IPS-20b (cell line): Measurements from ENCODE around the gene DDX42.

Experiments used
- H3K27ac ChIP-seq: one replicate; pipeline ENCODE4 v1.5.1; 2013; ENCODE audit warnings: low read length
- H3K27me3 ChIP-seq: 2 replicates; pipeline ENCODE4 v1.6.1; 2013; ENCODE audit warnings: mild to moderate bottlenecking, low read length, inconsistent platforms; ENCODE audit not compliant: insufficient read depth
- H3K36me3 ChIP-seq: 2 replicates; pipeline ENCODE4 v1.6.1; 2013; ENCODE audit warnings: low read depth, mild to moderate bottlenecking, inconsistent platforms, low read length, moderate library complexity; ENCODE audit not compliant: insufficient read depth
- H3K4me1 ChIP-seq: 2 replicates; pipeline ENCODE4 v1.6.1; 2013; ENCODE audit warnings: mild to moderate bottlenecking, control low read depth, inconsistent platforms, low read length, moderate library complexity; ENCODE audit not compliant: insufficient read depth
- H3K4me3 ChIP-seq: 2 replicates; pipeline ENCODE4 v1.5.1; 2013; ENCODE audit warnings: mild to moderate bottlenecking, low read length, inconsistent platforms
- H3K9ac ChIP-seq: 2 replicates; pipeline ENCODE4 v1.6.1; 2013; ENCODE audit warnings: low read depth, mild to moderate bottlenecking, inconsistent platforms, low read length, moderate library complexity
- H3K9me3 ChIP-seq: 2 replicates; pipeline ENCODE4 v1.6.1; 2013; ENCODE audit warnings: mild to moderate bottlenecking, low read depth, low read length, inconsistent platforms; ENCODE audit not compliant: insufficient read depth

Gene DDX42, protein sequence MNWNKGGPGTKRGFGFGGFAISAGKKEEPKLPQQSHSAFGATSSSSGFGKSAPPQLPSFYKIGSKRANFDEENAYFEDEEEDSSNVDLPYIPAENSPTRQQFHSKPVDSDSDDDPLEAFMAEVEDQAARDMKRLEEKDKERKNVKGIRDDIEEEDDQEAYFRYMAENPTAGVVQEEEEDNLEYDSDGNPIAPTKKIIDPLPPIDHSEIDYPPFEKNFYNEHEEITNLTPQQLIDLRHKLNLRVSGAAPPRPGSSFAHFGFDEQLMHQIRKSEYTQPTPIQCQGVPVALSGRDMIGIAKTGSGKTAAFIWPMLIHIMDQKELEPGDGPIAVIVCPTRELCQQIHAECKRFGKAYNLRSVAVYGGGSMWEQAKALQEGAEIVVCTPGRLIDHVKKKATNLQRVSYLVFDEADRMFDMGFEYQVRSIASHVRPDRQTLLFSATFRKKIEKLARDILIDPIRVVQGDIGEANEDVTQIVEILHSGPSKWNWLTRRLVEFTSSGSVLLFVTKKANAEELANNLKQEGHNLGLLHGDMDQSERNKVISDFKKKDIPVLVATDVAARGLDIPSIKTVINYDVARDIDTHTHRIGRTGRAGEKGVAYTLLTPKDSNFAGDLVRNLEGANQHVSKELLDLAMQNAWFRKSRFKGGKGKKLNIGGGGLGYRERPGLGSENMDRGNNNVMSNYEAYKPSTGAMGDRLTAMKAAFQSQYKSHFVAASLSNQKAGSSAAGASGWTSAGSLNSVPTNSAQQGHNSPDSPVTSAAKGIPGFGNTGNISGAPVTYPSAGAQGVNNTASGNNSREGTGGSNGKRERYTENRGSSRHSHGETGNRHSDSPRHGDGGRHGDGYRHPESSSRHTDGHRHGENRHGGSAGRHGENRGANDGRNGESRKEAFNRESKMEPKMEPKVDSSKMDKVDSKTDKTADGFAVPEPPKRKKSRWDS

DNA sequence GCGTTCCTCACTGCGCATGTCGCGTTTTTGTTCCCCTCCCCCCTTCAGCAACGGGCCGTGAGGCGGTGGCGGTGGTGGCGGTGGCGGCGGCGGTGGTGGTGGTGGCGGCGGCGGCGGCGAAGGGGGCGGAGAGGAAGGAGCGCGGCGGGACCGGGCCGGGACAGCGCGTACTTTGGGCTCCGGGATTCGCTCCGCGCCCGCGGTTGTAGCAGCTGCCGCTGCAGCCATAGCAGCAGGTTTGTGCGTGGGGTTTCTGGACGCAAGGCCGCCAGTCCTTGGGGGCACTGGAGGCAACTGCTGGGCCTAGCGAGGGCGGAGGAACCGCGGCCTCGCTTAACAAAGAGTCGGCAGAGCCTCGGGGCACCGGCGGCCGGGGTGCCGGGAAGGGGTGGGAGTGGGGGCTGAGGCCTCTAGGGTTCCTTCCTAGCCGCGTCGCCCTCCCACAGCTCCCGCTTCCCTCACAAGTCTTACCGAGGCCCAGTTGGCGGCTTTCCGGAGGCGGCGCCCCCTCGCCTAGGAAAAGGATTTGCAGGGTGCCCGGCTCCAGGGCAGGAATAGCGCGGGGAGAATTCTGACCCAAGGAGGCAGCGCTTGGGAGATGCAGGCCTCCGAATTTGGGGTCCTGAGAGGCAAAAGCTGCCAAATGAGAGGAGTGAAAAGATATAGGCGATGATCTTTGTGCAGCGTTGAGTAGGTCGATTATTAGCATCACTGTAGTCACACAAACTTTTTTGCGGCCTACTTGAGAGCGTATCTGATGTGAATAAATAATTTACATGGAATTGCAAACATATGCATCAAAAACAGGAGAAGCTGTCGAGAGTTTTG is at the start of gene DDX42:
TSS of gene DDX42 (plus strand) at position 30 of the 828 bp plus-strand sequence. CDS start 12,880 bp downstream, outside the sequence.
- H3K4me1 ChIP-seq: peaks cover 10% of the 10 kb centered on the region
- H3K36me3 ChIP-seq: peaks cover 35% of the 10 kb centered on the region
- peak within 1 kb of the TSS; percentile 97 for H3K4me3 ChIP-seq
- H3K27me3 ChIP-seq: no peaks in the 10 kb centered on the region
- H3K27ac ChIP-seq: peak within 1 kb of the TSS; percentile 100
- peak within 1 kb of the TSS; percentile 100 for H3K9ac ChIP-seq
- H3K9me3 ChIP-seq: no peaks in the 10 kb centered on the region

GRCh38 chr17:63735691-63736090 is 38.3 kb upstream of the DDX42 start:
- H3K27me3 ChIP-seq: no peaks in the 10 kb centered on the region
- no peaks in the 10 kb centered on the region for H3K36me3 ChIP-seq
- no peaks in the 10 kb centered on the region for H3K9me3 ChIP-seq
- H3K4me1 ChIP-seq: peaks cover 5% of the 10 kb centered on the region; the same call in 1 of the 2 replicates
- H3K27ac ChIP-seq: no peak overlapping the region
- H3K4me3 ChIP-seq: no peak overlapping the region
- no peak overlapping the region for H3K9ac ChIP-seq

GRCh38 chr17:63740464-63741142 is 33.4 kb upstream of the DDX42 start:
- Histone ChIP-seq H3K36me3 (peaks cover 9% of the 10 kb centered on the region), H3K4me3 (peak overlapping the region; percentile 90), H3K27ac (peak overlapping the region; percentile 76), H3K9ac (peak overlapping the region; percentile 92), H3K9me3 (no peaks in the 10 kb centered on the region), H3K4me1 (peaks cover 6% of the 10 kb centered on the region; the same call in 1 of the 2 replicates), H3K27me3 (no peaks in the 10 kb centered on the region)

- peak overlapping the region; percentile 92 for H3K9ac ChIP-seq
- H3K27me3 ChIP-seq: no peaks in the 10 kb centered on the region
- peak overlapping the region; percentile 76 for H3K27ac ChIP-seq
- peaks cover 14% of the 10 kb centered on the region for H3K36me3 ChIP-seq
- peaks cover 6% of the 10 kb centered on the region; the same call in 1 of the 2 replicates for H3K4me1 ChIP-seq
- H3K4me3 ChIP-seq: peak overlapping the region; percentile 90
- H3K9me3 ChIP-seq: no peaks in the 10 kb centered on the region
These were observed 32.9 kb upstream of the DDX42 start for GRCh38 chr17:63741143-63741407.

- Histone ChIP-seq H3K27ac (peak within 1 kb of the TSS; percentile 92), H3K4me1 (peaks cover 6% of the 10 kb centered on the region; the same call in 1 of the 2 replicates), H3K9me3 (no peaks in the 10 kb centered on the region), H3K36me3 (peaks cover 19% of the 10 kb centered on the region), H3K27me3 (no peaks in the 10 kb centered on the region), H3K9ac (peak within 1 kb of the TSS; percentile 95), H3K4me3 (peak within 1 kb of the TSS; percentile 90)
These were observed 32.4 kb upstream of the DDX42 start, which contains the start of gene STRADA for GRCh38 chr17:63741408-63742173. Gene STRADA (minus strand): TSS chr17:63741799. CDS start chr17:63728369, 13,430 bp downstream.

DNA sequence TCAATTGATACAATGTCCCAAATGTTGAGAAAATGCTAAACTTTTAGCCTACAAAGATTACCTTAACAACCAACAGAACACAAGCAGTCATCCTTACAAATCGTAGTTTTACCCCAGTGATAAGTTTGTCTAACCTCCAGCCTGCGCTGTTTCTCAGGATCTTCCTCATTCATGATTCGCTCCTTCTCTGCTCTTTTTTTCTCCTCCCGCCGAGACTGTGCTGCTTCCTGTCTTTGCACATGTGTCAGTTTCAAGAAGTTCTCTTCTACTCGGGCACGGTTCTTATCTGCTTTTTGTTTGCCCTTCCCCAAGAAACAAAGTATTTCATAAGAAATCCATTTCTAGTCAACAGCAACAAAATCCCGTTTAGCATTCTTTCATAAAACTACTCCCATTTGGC is 22.2 kb upstream of the DDX42 start:
- Histone ChIP-seq H3K36me3 (peaks cover 90% of the 10 kb centered on the region), H3K9ac (no peak overlapping the region), H3K9me3 (no peaks in the 10 kb centered on the region), H3K27me3 (no peaks in the 10 kb centered on the region), H3K27ac (no peak overlapping the region), H3K4me3 (no peak overlapping the region), H3K4me1 (no peaks in the 10 kb centered on the region)

- Histone ChIP-seq H3K9ac (no peak overlapping the region), H3K4me3 (no peak overlapping the region), H3K9me3 (no peaks in the 10 kb centered on the region), H3K4me1 (no peaks in the 10 kb centered on the region), H3K27ac (no peak overlapping the region), H3K36me3 (peaks cover 90% of the 10 kb centered on the region), H3K27me3 (no peaks in the 10 kb centered on the region)
These were observed 21.3 kb upstream of the DDX42 start for GRCh38 chr17:63752707-63753106.

DNA sequence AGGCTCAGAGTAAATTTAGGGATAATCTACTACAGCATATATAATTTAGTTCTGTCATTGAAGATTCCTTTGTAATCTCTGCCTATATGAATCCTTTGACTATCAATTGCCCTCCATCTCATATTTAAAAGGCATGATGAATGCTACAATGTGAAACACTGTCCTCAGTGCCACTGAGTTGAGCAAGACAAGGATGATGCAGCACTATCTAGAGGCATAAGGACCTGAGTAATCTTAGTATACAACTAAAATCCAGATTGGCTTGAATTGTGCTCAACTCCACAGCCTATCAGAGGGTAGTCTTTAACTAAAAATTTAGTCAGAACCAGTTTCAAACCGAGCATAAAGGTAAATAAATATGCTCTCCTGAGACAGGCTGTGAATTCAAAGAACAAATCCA is 20.8 kb upstream of the DDX42 start:
- no peak overlapping the region for H3K9ac ChIP-seq
- no peaks in the 10 kb centered on the region for H3K27me3 ChIP-seq
- peaks cover 90% of the 10 kb centered on the region for H3K36me3 ChIP-seq
- no peak overlapping the region for H3K4me3 ChIP-seq
- no peak overlapping the region for H3K27ac ChIP-seq
- no peaks in the 10 kb centered on the region for H3K4me1 ChIP-seq
- H3K9me3 ChIP-seq: no peaks in the 10 kb centered on the region

DNA sequence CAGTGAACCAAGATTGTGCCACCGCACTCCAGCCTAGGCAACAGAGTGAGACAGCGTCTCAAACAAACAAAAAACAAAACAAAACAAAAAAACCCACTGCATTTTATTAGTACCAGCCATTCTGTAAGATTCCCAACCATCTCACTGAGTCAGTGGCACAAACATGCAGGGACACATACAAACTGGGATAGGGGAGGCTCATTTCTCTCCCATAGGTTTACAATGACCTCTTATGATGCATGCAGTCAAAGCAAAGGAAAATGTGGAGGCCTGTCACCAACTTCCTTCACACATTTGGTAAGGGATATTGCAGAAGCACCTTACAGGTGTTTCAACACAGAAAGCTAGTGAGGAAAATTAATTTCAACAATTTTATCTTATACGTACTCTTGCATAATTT is 19.9 kb upstream of the DDX42 start:
- Histone ChIP-seq H3K27me3 (no peaks in the 10 kb centered on the region), H3K27ac (no peak overlapping the region), H3K9me3 (no peaks in the 10 kb centered on the region), H3K4me1 (no peaks in the 10 kb centered on the region), H3K9ac (no peak overlapping the region), H3K4me3 (no peak overlapping the region), H3K36me3 (peaks cover 91% of the 10 kb centered on the region)

GRCh38 chr17:63758428-63758827 is 15.5 kb upstream of the DDX42 start:
- Histone ChIP-seq H3K4me3 (no peak overlapping the region), H3K36me3 (peaks cover 90% of the 10 kb centered on the region), H3K27me3 (no peaks in the 10 kb centered on the region), H3K9me3 (no peaks in the 10 kb centered on the region), H3K27ac (no peak overlapping the region), H3K9ac (no peak overlapping the region), H3K4me1 (no peaks in the 10 kb centered on the region)
